B cell (primary cell): Measurements from ENCODE around the gene RIN3.

Source experiments
- CTCF ChIP-seq: fragments of 200-600 bp; IDR thresholded peaks from one replicate; pipeline ENCODE4 v1.8.0; 2022; ENCODE audit warnings: antibody characterized with exemption, mild to moderate bottlenecking
- EZH2 ChIP-seq: IDR thresholded peaks from 2 replicates; pipeline ENCODE4 v1.6.1; 2012; ENCODE audit warnings: borderline replicate concordance, low read depth, mild to moderate bottlenecking, moderate library complexity, low read length; ENCODE audit not compliant: insufficient read depth, poor library complexity, severe bottlenecking

- no peak for TF ChIP-seq CTCF
- TF ChIP-seq EZH2 = no peak
Measured at GRCh38 chr14:92560106-92560865, 46.7 kb downstream of the RIN3 start.
